CD14-positive monocyte (primary cell): Measurements from ENCODE around the gene PCDH10. TPM values are rescaled to one million over a fixed set of nuclear protein-coding genes. Genes with fewer than 3 reads are reported as not detected.

Source experiments
- DNase-seq, 3 donors: peaks; one replicate each; pipeline ENCODE4 v3.0.0-alpha.2; 2011 to 2022
- H2AFZ ChIP-seq: 2 replicates; pipeline ENCODE4 v1.6.0; 2012; ENCODE audit warnings: mild to moderate bottlenecking, low read depth, low read length, inconsistent platforms; ENCODE audit not compliant: insufficient read depth, poor library complexity, severe bottlenecking
- H3K27ac ChIP-seq, 2 donors: 1 replicate in 1 of 2; 2 replicates in 1 of 2; pipeline ENCODE4 v1.5.1; 2012 to 2013; ENCODE audit warnings: low read length in 2 of 2, control low read depth in 1 of 2, inconsistent platforms in 1 of 2, low read depth in 1 of 2, mild to moderate bottlenecking in 1 of 2
- H3K27me3 ChIP-seq, 2 donors: one replicate each; pipeline versions ENCODE4 v1.6.0 to v1.6.1; 2011 to 2013; ENCODE audit warnings: low read length in 2 of 2; ENCODE audit not compliant: control insufficient read depth in 2 of 2, insufficient read depth in 2 of 2
- H3K36me3 ChIP-seq, 2 donors: replicated peaks in 1 of 2; 1 replicate in 1 of 2; 2 replicates in 1 of 2; pipeline versions ENCODE4 v1.5.1 to v1.6.1; 2012 to 2013; ENCODE audit warnings: low read length in 2 of 2, control low read depth in 1 of 2, inconsistent platforms in 1 of 2, mild to moderate bottlenecking in 1 of 2; ENCODE audit not compliant: insufficient read depth in 2 of 2, control insufficient read depth in 1 of 2
- H3K4me1 ChIP-seq, 2 donors: 1 replicate in 1 of 2; 2 replicates in 1 of 2; pipeline versions ENCODE4 v1.5.1 to v1.6.1; 2012 to 2013; ENCODE audit warnings: low read length in 2 of 2, control low read depth in 1 of 2, inconsistent platforms in 1 of 2, mild to moderate bottlenecking in 1 of 2, moderate library complexity in 1 of 2; ENCODE audit not compliant: insufficient read depth in 2 of 2, control insufficient read depth in 1 of 2
- H3K4me2 ChIP-seq: replicated peaks from 2 replicates; pipeline ENCODE3; 2012; ENCODE audit warnings: low read length, moderate library complexity, mild to moderate bottlenecking; ENCODE audit not compliant: poor library complexity, severe bottlenecking; ENCODE audit errors: extremely low read depth
- H3K4me3 ChIP-seq, 3 experiments: fragments of 200-600 bp in 1 of 3; sonication (generic) in 1 of 3; replicated peaks in 1 of 3; 1 replicate in 2 of 3; 2 replicates in 1 of 3; pipeline ENCODE4 v1.5.1; 2011 to 2013; ENCODE audit warnings: low read length in 3 of 3, mild to moderate bottlenecking in 3 of 3, control low read depth in 2 of 3, low read depth in 2 of 3, inconsistent platforms in 1 of 3, moderate library complexity in 1 of 3
- H3K79me2 ChIP-seq: 2 replicates; pipeline ENCODE4 v1.6.0; 2012; ENCODE audit warnings: mild to moderate bottlenecking, control low read depth, inconsistent platforms, low read length, moderate library complexity; ENCODE audit not compliant: insufficient read depth
- H3K9ac ChIP-seq: 2 replicates; pipeline ENCODE4 v1.6.0; 2017; ENCODE audit warnings: low read length, mild to moderate bottlenecking; ENCODE audit not compliant: insufficient read depth, poor library complexity, severe bottlenecking
- H3K9me3 ChIP-seq, 2 donors: replicated peaks in 1 of 2; 1 replicate in 1 of 2; 2 replicates in 1 of 2; pipeline versions ENCODE4 v1.5.1 to v1.6.1; 2012 to 2013; ENCODE audit warnings: low read length in 2 of 2, control low read depth in 1 of 2; ENCODE audit not compliant: control insufficient read depth in 1 of 2, insufficient read depth in 1 of 2
- H4K20me1 ChIP-seq: 2 replicates; pipeline ENCODE4 v1.6.0; 2012; ENCODE audit warnings: mild to moderate bottlenecking, low read length, control low read depth, moderate library complexity; ENCODE audit not compliant: insufficient read depth
- H3K27ac Mint-ChIP-seq, 7 donors: one replicate each; pipeline ENCODE4 v1.8.0; 2020; ENCODE audit warnings: mild to moderate bottlenecking in 7 of 7, mixed read lengths in 7 of 7, moderate library complexity in 6 of 7, inconsistent platforms in 2 of 7
- H3K27me3 Mint-ChIP-seq, 3 donors: one replicate each; pipeline ENCODE4 v1.8.0; 2021 to 2022; ENCODE audit warnings: low read depth in 3 of 3, mild to moderate bottlenecking in 3 of 3, mixed read lengths in 3 of 3, moderate library complexity in 3 of 3, inconsistent platforms in 1 of 3
- H3K36me3 Mint-ChIP-seq, 2 donors: one replicate each; pipeline ENCODE4 v1.8.0; 2020; ENCODE audit warnings: mixed read lengths in 2 of 2, inconsistent platforms in 1 of 2, mild to moderate bottlenecking in 1 of 2
- H3K4me1 Mint-ChIP-seq: one replicate; pipeline ENCODE4 v1.8.0; 2020; ENCODE audit warnings: mild to moderate bottlenecking, mixed read lengths
- H3K4me3 Mint-ChIP-seq, 2 donors: one replicate each; pipeline ENCODE4 v1.8.0; 2020; ENCODE audit warnings: mild to moderate bottlenecking in 2 of 2, mixed read lengths in 2 of 2, moderate library complexity in 1 of 2
- H3K9me3 Mint-ChIP-seq, 7 donors: one replicate each; pipeline ENCODE4 v1.8.0; 2020 to 2022; ENCODE audit warnings: mixed read lengths in 7 of 7, mild to moderate bottlenecking in 6 of 7, moderate library complexity in 6 of 7, inconsistent platforms in 2 of 7
- WGBS: methylation state at CpG from one replicate; pipeline ENCODE4 v1.1.5; 2013; ENCODE audit warnings: missing lambda C conversion rate; ENCODE audit not compliant: insufficient coverage; 5-methylcytosine and 5-hydroxymethylcytosine counted together
- intact Hi-C, 2 donors: fragments of 100-400 bp; cut with micrococcal nuclease; formaldehyde crosslinking; loops; one replicate each; pipeline versions ENCODE4 v1.15.0 to v1.15.1; 2023
- polyA plus RNA-seq, 3 donors: library from polyadenylated mRNA; depleted of rRNA in 1 of 3; unstranded in 2 of 3; stranded (reverse) in 1 of 3; fragments of 300-500 nt in 2 of 3; fragments of >200 nt in 1 of 3; fragmentation: Illumina TruSeq in 2 of 3; gene quantifications; 1 replicate in 2 of 3; 2 replicates in 1 of 3; pipeline ENCODE4 v1.2.3, GENCODE V29; 2012 to 2021
- TF ChIP-seq, protein P1 (sequence below): fragments of 200-600 bp; IDR thresholded peaks from one replicate; pipeline ENCODE4 v1.8.0; 2022; ENCODE audit warnings: antibody characterized with exemption, mild to moderate bottlenecking

The PCDH10 gene
- polyA plus RNA-seq, 3 donors, result not detected

DNA sequence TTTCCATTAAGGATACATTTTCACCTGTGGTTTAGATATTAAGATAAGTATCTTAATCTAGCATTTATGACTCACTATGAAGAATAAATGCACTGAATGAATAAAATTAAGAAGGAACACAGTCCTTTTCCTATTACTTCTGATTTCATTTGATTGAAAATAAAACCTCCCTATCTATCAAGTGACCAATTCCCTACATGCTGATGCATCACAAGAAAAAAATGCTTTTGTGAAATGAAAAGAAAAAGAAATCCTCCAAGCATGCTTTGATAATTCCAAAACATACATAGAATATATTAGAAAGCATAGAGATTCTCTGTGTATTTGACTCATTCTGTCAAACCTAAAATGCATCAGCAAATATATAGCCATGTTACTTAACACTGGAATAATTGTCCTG is 37.1 kb downstream of the PCDH10 start:
- no peaks in the 10 kb centered on the region for H3K9me3 Mint-ChIP-seq
- H3K36me3 Mint-ChIP-seq, result no peaks in the 10 kb centered on the region
- Histone ChIP-seq H3K27me3 (no peaks in the 10 kb centered on the region), H3K9me3 (no peaks in the 10 kb centered on the region), H3K9ac (no peak overlapping the region), H3K79me2 (no peaks in the 10 kb centered on the region), H3K27ac (no peak overlapping the region), H2AFZ (no peak overlapping the region), H4K20me1 (no peaks in the 10 kb centered on the region), H3K4me3 (no peak overlapping the region), H3K4me2 (no peak overlapping the region), H3K36me3 (no peaks in the 10 kb centered on the region), H3K4me1 (no peaks in the 10 kb centered on the region)
- no peak overlapping the region for H3K4me3 Mint-ChIP-seq
- intact Hi-C loops, result no loop called here
- no peak for DNase-seq
- peaks cover 0 to 2% (median 0%) of the 10 kb centered on the region in 3 donors for H3K27me3 Mint-ChIP-seq
- no peak overlapping the region for H3K27ac Mint-ChIP-seq
- TF ChIP-seq, protein P1, sequence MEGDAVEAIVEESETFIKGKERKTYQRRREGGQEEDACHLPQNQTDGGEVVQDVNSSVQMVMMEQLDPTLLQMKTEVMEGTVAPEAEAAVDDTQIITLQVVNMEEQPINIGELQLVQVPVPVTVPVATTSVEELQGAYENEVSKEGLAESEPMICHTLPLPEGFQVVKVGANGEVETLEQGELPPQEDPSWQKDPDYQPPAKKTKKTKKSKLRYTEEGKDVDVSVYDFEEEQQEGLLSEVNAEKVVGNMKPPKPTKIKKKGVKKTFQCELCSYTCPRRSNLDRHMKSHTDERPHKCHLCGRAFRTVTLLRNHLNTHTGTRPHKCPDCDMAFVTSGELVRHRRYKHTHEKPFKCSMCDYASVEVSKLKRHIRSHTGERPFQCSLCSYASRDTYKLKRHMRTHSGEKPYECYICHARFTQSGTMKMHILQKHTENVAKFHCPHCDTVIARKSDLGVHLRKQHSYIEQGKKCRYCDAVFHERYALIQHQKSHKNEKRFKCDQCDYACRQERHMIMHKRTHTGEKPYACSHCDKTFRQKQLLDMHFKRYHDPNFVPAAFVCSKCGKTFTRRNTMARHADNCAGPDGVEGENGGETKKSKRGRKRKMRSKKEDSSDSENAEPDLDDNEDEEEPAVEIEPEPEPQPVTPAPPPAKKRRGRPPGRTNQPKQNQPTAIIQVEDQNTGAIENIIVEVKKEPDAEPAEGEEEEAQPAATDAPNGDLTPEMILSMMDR, result no peak
- H3K4me1 Mint-ChIP-seq, result no peaks in the 10 kb centered on the region

DNA sequence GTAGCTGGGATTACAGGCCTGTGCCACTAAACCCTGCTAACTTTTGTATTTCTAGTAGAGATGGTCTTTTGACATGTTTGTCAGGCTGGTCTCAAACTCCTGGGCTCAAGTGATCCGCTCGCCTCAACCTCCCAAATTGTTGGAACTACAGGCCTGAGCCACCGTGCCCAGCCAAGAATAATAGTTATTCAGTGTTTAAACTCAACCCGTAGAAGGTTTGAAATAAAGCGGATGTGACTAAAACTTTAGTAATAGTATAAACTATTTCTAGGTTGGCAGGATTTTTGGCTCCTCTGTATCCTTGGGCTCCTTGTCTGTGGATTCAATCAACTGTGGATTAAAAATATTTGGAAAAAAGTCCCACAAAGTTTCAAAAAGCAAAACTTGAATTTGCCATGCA is 37.8 kb downstream of the PCDH10 start:
- no peaks in the 10 kb centered on the region for H4K20me1 ChIP-seq
- Mint-ChIP-seq H3K27me3 (peaks cover 0 to 2% (median 0%) of the 10 kb centered on the region in 3 donors), H3K4me3 (no peak overlapping the region), H3K4me1 (no peaks in the 10 kb centered on the region), H3K36me3 (no peaks in the 10 kb centered on the region), H3K9me3 (no peaks in the 10 kb centered on the region), H3K27ac (no peak overlapping the region)
- intact Hi-C loops, result no loop called here
- H3K4me3 ChIP-seq, result no peak overlapping the region
- H3K4me2 ChIP-seq, result no peak overlapping the region
- H3K27me3 ChIP-seq, result no peaks in the 10 kb centered on the region
- TF ChIP-seq, protein P1, result no peak
- no peaks in the 10 kb centered on the region for H3K36me3 ChIP-seq
- WGBS, result 90% methylated on average over 2 of the region's 5 CpGs
- no peak overlapping the region for H2AFZ ChIP-seq
- no peaks in the 10 kb centered on the region for H3K9me3 ChIP-seq
- H3K9ac ChIP-seq, result no peak overlapping the region
- H3K27ac ChIP-seq, result no peak overlapping the region
- H3K79me2 ChIP-seq, result no peaks in the 10 kb centered on the region
- DNase-seq, result no peak
- no peaks in the 10 kb centered on the region for H3K4me1 ChIP-seq
